DND-41 (cell line): ENCODE data around the gene SLC2A13.

Experiments
- EZH2 ChIP-seq: IDR thresholded peaks from 3 replicates; pipeline ENCODE4 v1.6.1; 2012; ENCODE audit warnings: borderline replicate concordance, low read depth, mild to moderate bottlenecking, moderate library complexity, low read length, inconsistent platforms; ENCODE audit not compliant: severe bottlenecking
- TF ChIP-seq, protein P1 (sequence below): IDR thresholded peaks from 2 replicates; pipeline ENCODE4 v1.5.1; 2012; ENCODE audit warnings: borderline replicate concordance, low read length, moderate library complexity, mild to moderate bottlenecking; ENCODE audit not compliant: poor library complexity, severe bottlenecking; ENCODE audit errors: extremely low read depth

DNA sequence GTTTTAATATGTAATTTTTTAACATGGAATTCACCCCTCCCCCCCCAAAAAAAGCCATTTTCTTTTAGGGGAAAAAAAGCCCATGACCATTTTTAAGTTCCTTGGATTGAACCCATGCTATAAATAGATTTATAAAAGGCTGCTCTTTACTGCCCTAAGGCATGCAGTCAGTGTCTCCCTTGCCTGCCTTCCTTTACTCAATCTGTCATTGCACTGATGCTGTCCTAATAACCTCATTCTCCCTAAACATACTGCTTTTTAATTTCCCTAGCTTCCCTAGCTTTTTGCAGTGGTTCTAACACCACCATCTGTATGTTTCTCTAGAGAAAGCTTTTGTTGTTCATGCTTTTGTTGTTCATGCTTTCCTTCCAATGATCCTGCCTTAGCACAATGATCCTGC lies 83.0 kb downstream of the SLC2A13 start:
- TF ChIP-seq, protein P1, sequence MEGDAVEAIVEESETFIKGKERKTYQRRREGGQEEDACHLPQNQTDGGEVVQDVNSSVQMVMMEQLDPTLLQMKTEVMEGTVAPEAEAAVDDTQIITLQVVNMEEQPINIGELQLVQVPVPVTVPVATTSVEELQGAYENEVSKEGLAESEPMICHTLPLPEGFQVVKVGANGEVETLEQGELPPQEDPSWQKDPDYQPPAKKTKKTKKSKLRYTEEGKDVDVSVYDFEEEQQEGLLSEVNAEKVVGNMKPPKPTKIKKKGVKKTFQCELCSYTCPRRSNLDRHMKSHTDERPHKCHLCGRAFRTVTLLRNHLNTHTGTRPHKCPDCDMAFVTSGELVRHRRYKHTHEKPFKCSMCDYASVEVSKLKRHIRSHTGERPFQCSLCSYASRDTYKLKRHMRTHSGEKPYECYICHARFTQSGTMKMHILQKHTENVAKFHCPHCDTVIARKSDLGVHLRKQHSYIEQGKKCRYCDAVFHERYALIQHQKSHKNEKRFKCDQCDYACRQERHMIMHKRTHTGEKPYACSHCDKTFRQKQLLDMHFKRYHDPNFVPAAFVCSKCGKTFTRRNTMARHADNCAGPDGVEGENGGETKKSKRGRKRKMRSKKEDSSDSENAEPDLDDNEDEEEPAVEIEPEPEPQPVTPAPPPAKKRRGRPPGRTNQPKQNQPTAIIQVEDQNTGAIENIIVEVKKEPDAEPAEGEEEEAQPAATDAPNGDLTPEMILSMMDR: no peak
- TF ChIP-seq EZH2: no peak
